Breast epithelium (tissue), 3 donors: ENCODE measurements around the gene MAP3K5.

Source experiments
- CTCF ChIP-seq, 3 donors: fragments of 450-650 bp; IDR thresholded peaks; one replicate each; pipeline ENCODE4 v1.5.1; 2016 to 2017; ENCODE audit warnings: antibody characterized with exemption in 3 of 3, mild to moderate bottlenecking in 3 of 3, moderate library complexity in 3 of 3
- POLR2A ChIP-seq: fragments of 450-650 bp; IDR thresholded peaks from one replicate; pipeline ENCODE4 v1.6.1; 2016; ENCODE audit warnings: antibody characterized with exemption, mild to moderate bottlenecking, moderate library complexity

GRCh38 chr6:136660727-136661126 is 131.6 kb downstream of the MAP3K5 start:
- TF ChIP-seq CTCF (IDR thresholded peaks at IDR 0.05) (no peak), POLR2A (no peak)
